Heart left ventricle (tissue), 16 donors: ENCODE results near the gene FAM20C. TPM values are rescaled to one million over a fixed set of nuclear protein-coding genes. Genes with fewer than 3 reads are reported as not detected.
A peak's percentile ranks its signal among the peaks of the same experiment; 100 is the strongest.

Experiments
- ATAC-seq, 4 donors: fragments of 200-7000 bp; cut with Tn5 transposase; one replicate each; pipeline ENCODE4 v1.9.1; 2020 to 2022; ENCODE audit warnings: moderate library complexity in 4 of 4, mild to moderate bottlenecking in 3 of 4, moderate number of reproducible peaks in 1 of 4
- DNase-seq, 5 donors: peaks; one replicate each; pipeline ENCODE4 v3.0.0-alpha.2; 2020
- H3K27ac ChIP-seq, 12 donors: fragments of 200-600 bp; sonication (generic) in 4 of 12; one replicate each; pipeline versions ENCODE4 v1.5.0 to v1.8.0; 2016 to 2022; ENCODE audit warnings: mild to moderate bottlenecking in 2 of 12
- H3K27me3 ChIP-seq, 9 donors: fragments of 200-600 bp; sonication (generic) in 2 of 9; one replicate each; pipeline versions ENCODE4 v1.5.1 to v1.8.0; 2016 to 2022; ENCODE audit warnings: mild to moderate bottlenecking in 3 of 9
- H3K36me3 ChIP-seq, 9 donors: fragments of 200-600 bp; sonication (generic) in 2 of 9; one replicate each; pipeline versions ENCODE4 v1.5.0 to v1.8.0; 2018 to 2022; ENCODE audit warnings: mild to moderate bottlenecking in 2 of 9
- H3K4me1 ChIP-seq, 12 donors: fragments of 200-600 bp; sonication (generic) in 4 of 12; one replicate each; pipeline versions ENCODE4 v1.5.0 to v1.8.0; 2016 to 2022; ENCODE audit warnings: mild to moderate bottlenecking in 3 of 12
- H3K4me3 ChIP-seq, 12 donors: fragments of 200-600 bp; sonication (generic) in 4 of 12; one replicate each; pipeline versions ENCODE4 v1.5.0 to v1.8.0; 2017 to 2022; ENCODE audit warnings: mild to moderate bottlenecking in 9 of 12, moderate library complexity in 4 of 12
- H3K9me3 ChIP-seq, 12 donors: fragments of 200-600 bp; sonication (generic) in 4 of 12; one replicate each; pipeline versions ENCODE4 v1.5.0 to v1.8.0; 2016 to 2022; ENCODE audit warnings: mild to moderate bottlenecking in 1 of 12
- CTCF ChIP-seq, 12 donors: fragments of 200-600 bp; sonication (generic) in 4 of 12; IDR thresholded peaks; one replicate each; pipeline versions ENCODE4 v1.5.0 to v1.8.0; 2018 to 2022; ENCODE audit warnings: antibody characterized with exemption in 12 of 12, mild to moderate bottlenecking in 5 of 12
- POLR2A ChIP-seq, 2 donors: fragments of 450-650 bp; IDR thresholded peaks; one replicate each; pipeline ENCODE4 v1.6.1; 2017; ENCODE audit warnings: antibody characterized with exemption in 2 of 2, mild to moderate bottlenecking in 2 of 2, moderate library complexity in 2 of 2
- WGBS, 4 donors: extraction: QIAGEN DNeasy Blood & Tissue Kit in 2 of 4; methylation state at CpG; one replicate each; pipeline versions ENCODE4 v1.1.5 to v1.1.7; 2013 to 2018; 5-methylcytosine and 5-hydroxymethylcytosine counted together
- intact Hi-C, 10 donors: fragments of 100-400 bp; cut with DNase I; formaldehyde crosslinking; loops; one replicate each; pipeline versions ENCODE4 v1.11.1 to v1.14.2; 2022
- polyA plus RNA-seq, 2 donors: library from polyadenylated mRNA; stranded (reverse); fragments of 200-250 nt; gene quantifications; one replicate each; pipeline ENCODE4 v1.2.3, GENCODE V29; 2013
- total RNA-seq, 9 donors: library from RNA; depleted of rRNA in 2 of 9; stranded (reverse); fragments of >200 nt in 2 of 9; fragmentation: NEBNext Ultra II Directional in 3 of 9; extraction: Animal tissue kit (Norgen Biotek cat#: 25700) in 3 of 9; gene quantifications; one replicate each; pipeline versions ENCODE4 v1.1.0 to v1.2.4, GENCODE V29; 2016 to 2023
- donor health status: ischemic (EF 13 %, LVEDD 7.1; RV severe dilation, severe dysfunction).
- donor health status: healthy with polysubstance abuse.
- donor health status: DM: no; HTN: yes; CAD: no.
- donor health status: DM: no; HTN: no; CAD: no.
- donor health status: ischemic (EF 25% LVEDD 6.9; RV normal size, moderate dysfunction).
- donor health status: ischemic (EF 25% LVEDD 5.7; RV mildly dilated, moderate dysfunction).
- donor health status: healthy.
- donor health status: DM: yes; HTN: yes; CAD: no.
- donor health status: ischemic (EF 35%, LVEDD 5.7; RV mildly dilated, moderate dysfunction).
- donor health status: nonischemic (EF 11% LVEDD 7.7; RV severe dilation, severe dysfunction).
- donor health status: DM: yes; HTN: yes; CAD: no.
- donor health status: PGD.
- donor health status: ischemic (EF 29% LVEDD 5.4; RV normal size, mild dysfunction).
- donor health status: nonischemic (EF 23%, LVEDD 6.1; RV moderate dilation, normal function).

Gene FAM20C
- total and polyA plus RNA-seq, 11 donors, result 11.1 to 52.0 (median 21.0) TPM

GRCh38 chr7:305410-306151 lies 113.2 kb downstream of the FAM20C start:
- peak in 2 of 5 donors; percentile 21 to 42 for DNase-seq
- intact Hi-C loops, result no loop called here
- no peak for ATAC-seq
- H3K27ac ChIP-seq, result no peak overlapping the region
- TF ChIP-seq POLR2A (IDR thresholded peaks at IDR 0.05), result no peak
- no peak for TF ChIP-seq CTCF (IDR thresholded peaks at IDR 0.05)
- H3K4me3 ChIP-seq, result no peak overlapping the region
- peaks cover 0 to 15% (median 4%) of the 10 kb centered on the region in 12 donors for H3K9me3 ChIP-seq
- H3K36me3 ChIP-seq, result no peaks in the 10 kb centered on the region
- H3K4me1 ChIP-seq, result no peaks in the 10 kb centered on the region
- H3K27me3 ChIP-seq, result no peaks in the 10 kb centered on the region
- 85 to 90% (median 87%) methylated on average over 26 to 35 of the region's 35 CpGs for WGBS, 4 donors

- DNase-seq, result peak in 1 of 5 donors; percentile 1
Measured at GRCh38 chr7:307970-308369, 115.6 kb downstream of the FAM20C start.

GRCh38 chr7:309586-310228 lies 117.3 kb downstream of the FAM20C start:
- 87 to 91% (median 90%) methylated on average over 19 of the region's 19 CpGs for WGBS, 4 donors
- DNase-seq (peak in 3 of 5 donors; percentile 14 to 31 (median 17)), ATAC-seq (no peak)
- Histone ChIP-seq H3K9me3 (peaks cover 0 to 15% (median 4%) of the 10 kb centered on the region in 12 donors), H3K4me1 (no peaks in the 10 kb centered on the region), H3K4me3 (no peak overlapping the region), H3K36me3 (no peaks in the 10 kb centered on the region), H3K27ac (no peak overlapping the region), H3K27me3 (peaks cover 0 to 16% (median 0%) of the 10 kb centered on the region in 9 donors)
- TF ChIP-seq CTCF (IDR thresholded peaks at IDR 0.05), result no peak
- intact Hi-C loops, result no loop called here

More at GRCh38 chr7:307970-308369, 115.6 kb downstream of the FAM20C start:
- no peaks in the 10 kb centered on the region for H3K4me1 ChIP-seq
- ATAC-seq, result no peak
- peaks cover 0 to 11% (median 0%) of the 10 kb centered on the region in 9 donors for H3K27me3 ChIP-seq
- intact Hi-C loops, result no loop called here
- peaks cover 0 to 15% (median 4%) of the 10 kb centered on the region in 12 donors for H3K9me3 ChIP-seq
- H3K27ac ChIP-seq, result no peak overlapping the region
- no peak overlapping the region for H3K4me3 ChIP-seq
- no peaks in the 10 kb centered on the region for H3K36me3 ChIP-seq
- no peak for TF ChIP-seq CTCF (IDR thresholded peaks at IDR 0.05)
- TF ChIP-seq POLR2A (IDR thresholded peaks at IDR 0.05), result no peak
- 56 to 74% (median 62%) methylated on average over 3 of the region's 3 CpGs for WGBS, 4 donors

Other genes starting within 250 kb of the FAM20C start
- not detected for gene FOXL3, start 97.6 kb downstream of the FAM20C start, total RNA-seq
- gene FOXL3, start 97.6 kb downstream of the FAM20C start, polyA plus RNA-seq, result not detected